Measurements from ENCODE around the gene PHAX.
"Not testable (repeated sequence)": the region's sequence is repeated elsewhere in the genome, so short reads cannot be mapped to it uniquely, and the experiment has no call there.

Gene PHAX

GRCh38 chr5:126605525-126605924, 4.8 kb downstream of the PHAX start:
- no peak for DNase-seq (ENCODE audit: low spot score)

DNA sequence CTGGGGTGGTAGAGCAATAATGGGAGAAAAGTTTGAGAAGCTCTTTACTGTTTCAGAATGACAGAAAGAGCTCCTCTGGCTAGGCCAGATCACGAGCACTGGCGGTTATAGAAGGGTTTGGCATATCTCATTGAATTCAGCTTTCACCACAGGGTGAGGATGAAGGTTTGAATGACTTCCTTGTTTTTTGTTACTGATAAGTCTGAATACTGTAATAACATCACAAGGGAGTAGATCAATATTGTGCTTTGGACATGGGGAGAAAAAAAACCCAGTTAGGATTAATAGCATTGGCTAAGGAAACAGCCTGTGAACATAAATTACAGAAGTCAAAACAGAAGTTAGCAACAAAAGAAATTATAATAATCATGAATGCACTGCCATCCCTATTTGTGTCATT, 9.4 kb downstream of the PHAX start:
- no peak for DNase-seq (ENCODE audit: low spot score)

DNA sequence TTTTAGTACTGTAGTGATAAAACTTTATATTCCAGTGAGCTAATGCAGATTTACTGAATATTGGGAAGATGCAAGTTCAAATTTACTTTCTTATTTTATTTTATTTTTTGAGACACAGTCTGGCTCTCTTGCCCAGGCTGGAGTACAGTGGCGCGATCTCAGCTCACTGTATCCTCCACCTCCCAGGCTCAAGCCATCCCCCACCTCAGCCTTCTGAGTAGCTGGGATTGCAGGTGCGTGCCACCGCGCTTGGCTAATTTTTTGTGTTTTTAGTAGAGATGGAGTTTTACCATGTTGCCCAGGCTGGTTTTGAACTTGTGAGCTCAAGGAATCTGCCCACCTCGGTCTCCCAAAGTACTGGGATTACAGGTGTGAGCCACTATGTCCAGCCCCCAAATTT, 9.9 kb downstream of the PHAX start:
- DNase-seq (ENCODE audit: low spot score): no peak

GRCh38 chr5:126613941-126614592, 13.3 kb downstream of the PHAX start:
- no peak for DNase-seq (ENCODE audit: low spot score)

GRCh38 chr5:126615286-126615685, 14.5 kb downstream of the PHAX start:
- no peak for DNase-seq (ENCODE audit: low spot score)

- DNase-seq (ENCODE audit: low spot score): not testable (repeated sequence)
These were observed 16.9 kb downstream of the PHAX start for GRCh38 chr5:126617603-126618002.

GRCh38 chr5:126619781-126620180, 19.0 kb downstream of the PHAX start:
- no peak for DNase-seq (ENCODE audit: low spot score)

DNA sequence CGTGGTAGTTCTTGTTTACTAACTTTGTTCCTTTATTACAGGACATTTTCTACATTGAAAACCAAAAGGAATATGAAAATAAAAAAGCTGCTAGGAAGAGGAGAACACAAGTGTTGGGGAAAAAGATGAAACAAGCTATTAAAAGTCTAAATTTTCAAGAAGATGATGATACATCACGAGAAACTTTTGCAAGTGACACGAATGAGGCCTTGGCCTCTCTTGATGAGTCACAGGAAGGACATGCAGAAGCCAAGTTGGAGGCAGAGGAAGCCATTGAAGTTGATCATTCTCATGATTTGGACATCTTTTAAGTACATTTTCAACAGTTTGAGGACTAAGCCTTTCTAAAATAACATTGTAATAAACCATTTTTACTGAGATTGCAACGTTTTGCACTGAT, 23.8 kb downstream of the PHAX start:
- DNase-seq (ENCODE audit: low spot score): no peak

GRCh38 chr5:126628102-126628501, 27.4 kb downstream of the PHAX start:
- no peak for DNase-seq (ENCODE audit: low spot score)

- no peak for DNase-seq (ENCODE audit: low spot score)
These were observed 31.2 kb downstream of the PHAX start for GRCh38 chr5:126631920-126632319.

DNA sequence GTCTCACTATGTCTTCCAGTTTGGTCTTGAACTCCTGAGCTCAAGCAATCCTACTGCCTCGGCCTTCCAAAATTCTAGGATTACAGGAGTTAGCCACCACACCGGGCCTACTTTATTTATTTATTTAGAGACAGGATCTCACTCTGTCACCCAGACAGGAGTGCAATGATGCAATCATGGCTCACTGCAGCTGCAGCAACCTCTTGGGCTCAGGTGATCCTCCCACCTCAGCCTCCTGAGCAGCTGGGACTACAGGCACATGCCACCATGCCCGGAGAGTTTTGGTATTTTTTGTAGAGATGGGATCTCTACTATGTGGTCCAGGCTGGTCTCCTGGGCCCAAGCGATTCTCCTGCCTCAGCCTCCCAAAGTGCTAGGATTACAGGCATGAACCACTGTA, 32.8 kb downstream of the PHAX start:
- DNase-seq (ENCODE audit: low spot score): no peak

- no peak for DNase-seq (ENCODE audit: low spot score)
These were observed 34.8 kb downstream of the PHAX start for GRCh38 chr5:126635585-126635984.

DNA sequence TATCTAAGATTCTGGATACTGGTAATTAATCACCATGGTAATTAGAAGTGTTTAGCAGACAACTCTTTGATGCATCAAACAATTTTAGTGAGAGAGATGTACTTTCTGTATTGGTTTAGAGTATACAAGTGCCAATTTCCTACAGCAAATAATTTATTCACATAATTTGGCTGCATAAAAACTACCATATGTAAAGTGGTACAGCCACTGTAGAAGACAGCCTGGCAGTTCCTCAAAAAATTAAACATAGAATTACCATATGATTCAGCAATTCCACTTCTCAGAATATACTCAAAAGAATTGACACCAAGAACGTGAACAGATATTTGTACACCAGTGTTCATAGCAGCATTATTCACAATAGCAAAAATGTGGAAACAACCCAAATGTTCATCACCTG, 36.2 kb downstream of the PHAX start:
- no peak for DNase-seq (ENCODE audit: low spot score)

DNA sequence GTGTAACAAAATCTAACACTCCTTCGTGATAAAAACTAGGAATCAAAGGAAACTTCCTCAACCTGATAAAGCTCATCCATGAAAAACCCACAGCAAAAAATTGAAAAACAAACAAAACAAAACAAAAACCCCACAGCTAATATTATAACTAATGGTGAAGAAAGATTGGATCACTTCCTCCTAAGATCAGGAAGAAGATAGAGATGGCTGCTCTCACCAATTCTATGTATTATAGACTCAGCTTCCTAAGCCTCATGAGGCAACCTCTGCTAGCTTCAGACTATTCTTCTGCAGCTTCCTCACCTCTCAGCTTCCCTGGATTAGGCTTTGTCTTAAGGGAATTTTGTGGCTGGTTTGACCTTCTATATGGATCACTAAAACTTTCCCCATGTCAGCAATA, 40.1 kb downstream of the PHAX start:
- no peak for DNase-seq (ENCODE audit: low spot score)

DNA sequence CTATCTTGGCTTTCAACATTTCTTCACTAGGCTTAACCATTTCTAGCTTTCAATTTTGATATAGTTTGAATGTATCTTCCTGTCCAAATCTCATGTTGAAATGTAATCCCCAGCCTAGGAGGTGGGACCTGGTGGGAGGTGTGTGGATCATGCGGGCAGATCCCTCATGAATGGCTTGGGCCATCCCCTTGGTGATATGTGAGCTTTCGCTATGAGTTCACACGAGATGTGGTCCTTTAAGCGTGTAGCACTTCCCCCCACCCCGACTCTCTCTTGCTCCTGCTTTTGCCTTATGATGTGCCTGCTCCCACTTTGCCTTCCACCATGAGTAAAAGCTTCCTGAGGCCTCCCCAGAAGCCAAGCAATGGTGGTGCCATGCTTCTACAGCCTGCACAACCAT, 40.6 kb downstream of the PHAX start:
- DNase-seq (ENCODE audit: low spot score): no peak

- DNase-seq (ENCODE audit: low spot score): no peak
These were observed 44.4 kb downstream of the PHAX start for GRCh38 chr5:126645132-126645531.

DNA sequence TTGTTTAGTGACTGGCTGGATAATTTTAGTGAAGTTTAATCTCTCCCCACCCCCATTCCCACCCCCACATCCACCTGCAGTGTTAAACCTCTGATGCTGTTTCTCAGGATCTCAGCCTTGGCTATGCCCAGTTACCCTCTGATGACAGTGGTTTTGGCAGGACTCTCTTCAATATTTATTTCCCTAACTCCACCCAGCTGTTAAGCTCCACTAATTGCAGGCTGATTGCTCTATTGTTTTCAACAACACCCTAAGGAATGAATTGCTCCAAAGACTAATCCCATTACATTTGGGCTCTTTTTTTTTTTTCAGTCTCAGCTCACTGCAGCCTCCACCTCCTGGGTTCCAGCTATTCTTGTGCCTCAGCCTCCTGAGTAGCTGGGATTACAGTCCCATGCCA, 46.3 kb downstream of the PHAX start:
- DNase-seq (ENCODE audit: low spot score): no peak

DNA sequence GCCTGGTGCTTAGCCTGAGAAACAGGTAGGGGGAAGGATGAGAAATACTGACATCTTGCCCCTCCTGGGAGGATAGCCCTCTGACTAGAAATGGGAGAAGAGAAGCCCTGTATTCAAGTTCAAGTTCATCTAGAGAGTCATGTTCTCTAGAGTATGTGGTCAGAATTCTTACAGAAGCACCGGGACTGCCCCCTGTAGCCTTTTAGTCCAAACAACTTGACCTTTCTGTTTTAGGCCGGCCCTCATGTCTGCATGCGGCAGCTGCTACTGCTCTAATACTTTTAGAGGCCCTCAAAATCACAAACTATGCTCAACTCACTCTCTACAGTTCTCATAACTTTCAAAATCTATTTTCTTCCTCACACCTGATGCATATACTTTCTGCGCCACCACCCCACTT, 47.7 kb downstream of the PHAX start:
- DNase-seq (ENCODE audit: low spot score): no peak

- DNase-seq (ENCODE audit: low spot score): not testable (repeated sequence)
These were observed 48.3 kb downstream of the PHAX start for GRCh38 chr5:126649057-126649456.

DNA sequence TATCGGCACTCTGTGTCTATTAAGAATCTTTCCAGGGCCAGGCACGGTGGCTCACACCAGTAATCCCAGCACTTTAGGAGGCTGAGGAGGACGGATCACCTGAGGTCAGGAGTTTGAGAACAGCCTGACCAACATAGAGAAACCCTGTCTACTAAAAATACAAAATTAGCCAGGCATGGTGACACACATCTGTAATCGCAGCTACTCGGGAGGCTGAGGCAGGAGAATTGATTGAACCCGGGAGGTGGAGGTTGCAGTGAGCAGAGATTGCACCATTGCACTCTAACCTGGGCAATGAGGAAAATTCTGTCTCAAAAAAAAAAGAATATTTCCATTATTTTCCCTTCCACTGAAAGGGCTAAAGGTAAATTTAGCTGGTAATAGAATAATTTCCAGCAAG, 49.0 kb downstream of the PHAX start:
- not testable (repeated sequence) for DNase-seq (ENCODE audit: low spot score)

DNA sequence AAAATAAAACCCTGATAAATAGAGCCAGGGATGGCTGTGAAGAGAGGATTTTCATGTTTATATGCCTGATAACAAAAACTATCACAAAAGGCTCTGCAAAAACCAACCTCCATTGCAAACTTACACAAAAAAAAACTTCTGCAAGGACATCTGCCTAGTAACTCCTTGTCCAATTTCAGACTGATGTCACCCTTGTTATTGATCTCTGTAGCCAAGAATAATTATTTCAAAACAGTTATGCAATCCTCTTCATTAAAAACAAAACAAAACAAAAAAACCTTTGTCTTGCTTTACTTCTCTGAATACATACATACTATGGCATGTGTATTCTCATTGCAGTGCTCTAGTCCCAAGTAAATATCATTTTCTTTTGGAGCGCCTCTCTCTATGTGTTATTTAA, 49.7 kb downstream of the PHAX start:
- DNase-seq (ENCODE audit: low spot score): no peak

GRCh38 chr5:126651013-126651577, 50.3 kb downstream of the PHAX start:
- no peak for DNase-seq (ENCODE audit: low spot score)

GRCh38 chr5:126656401-126657007, 55.8 kb downstream of the PHAX start:
- DNase-seq (ENCODE audit: low spot score): peak; percentile 43

DNA sequence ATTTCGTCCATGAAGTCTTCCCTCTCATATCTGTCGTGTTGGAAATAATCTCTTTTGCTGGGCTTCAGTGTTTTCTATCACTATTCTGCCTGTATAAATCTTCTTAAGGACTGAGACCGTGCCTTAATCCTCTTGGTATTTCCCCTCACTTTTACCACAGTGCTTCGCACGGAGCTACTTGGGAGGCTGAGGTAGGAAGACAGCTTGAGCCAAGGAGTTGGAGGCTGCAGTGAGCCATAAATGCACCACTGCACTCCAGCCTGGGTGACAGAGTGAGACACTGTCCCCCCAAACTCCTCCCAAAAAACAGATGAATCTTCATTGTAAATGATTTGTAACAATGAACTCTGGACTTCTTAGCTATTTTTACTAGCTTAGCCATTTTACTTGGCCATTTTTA, 57.8 kb downstream of the PHAX start:
- DNase-seq (ENCODE audit: low spot score): no peak

Measured in HuH-7 (cell line).